Mesendoderm (in vitro differentiated cells): ENCODE data around the gene ABI1.

Experiments
- DNase-seq: peaks from one replicate; pipeline ENCODE4 v3.0.0; 2013
- H2AK5ac ChIP-seq: 2 replicates; pipeline ENCODE4 v1.6.1; 2013; ENCODE audit warnings: low read length, inconsistent platforms
- H2BK120ac ChIP-seq: 2 replicates; pipeline ENCODE4 v1.6.1; 2013; ENCODE audit warnings: low read depth, mild to moderate bottlenecking, low read length, moderate library complexity, mixed read lengths
- H2BK15ac ChIP-seq: replicated peaks from 2 replicates; pipeline ENCODE4 v1.6.1; 2013; ENCODE audit warnings: low read depth, mild to moderate bottlenecking, moderate library complexity
- H2BK5ac ChIP-seq: 2 replicates; pipeline ENCODE4 v1.6.1; 2013; ENCODE audit warnings: low read length, inconsistent platforms
- H3K18ac ChIP-seq: 2 replicates; pipeline ENCODE4 v1.6.1; 2013; ENCODE audit warnings: mild to moderate bottlenecking, low read length, mixed read lengths
- H3K23ac ChIP-seq: one replicate; pipeline ENCODE4 v1.6.1; 2013; ENCODE audit warnings: low read length
- H3K27ac ChIP-seq: 2 replicates; pipeline ENCODE4 v1.5.1; 2013; ENCODE audit warnings: low read depth, mild to moderate bottlenecking, inconsistent platforms, low read length, moderate library complexity
- H3K27me3 ChIP-seq: 2 replicates; pipeline ENCODE4 v1.6.1; 2013; ENCODE audit warnings: low read length, control low read depth, mild to moderate bottlenecking, inconsistent platforms; ENCODE audit not compliant: insufficient read depth, poor library complexity
- H3K36me3 ChIP-seq: 2 replicates; pipeline ENCODE4 v1.6.1; 2013; ENCODE audit warnings: low read length, inconsistent platforms; ENCODE audit not compliant: control insufficient read depth, insufficient read depth
- H3K4ac ChIP-seq: one replicate; pipeline ENCODE4 v1.6.1; 2013; ENCODE audit warnings: low read depth, mild to moderate bottlenecking, low read length, moderate library complexity
- H3K4me1 ChIP-seq: 2 replicates; pipeline ENCODE4 v1.6.1; 2013; ENCODE audit warnings: low read depth, low read length, inconsistent platforms; ENCODE audit not compliant: control insufficient read depth
- H3K4me2 ChIP-seq: 2 replicates; pipeline ENCODE4 v1.6.1; 2013; ENCODE audit warnings: low read length
- H3K4me3 ChIP-seq: 2 replicates; pipeline ENCODE4 v1.5.1; 2013; ENCODE audit warnings: mild to moderate bottlenecking, low read length
- H3K56ac ChIP-seq: one replicate; pipeline ENCODE4 v1.6.1; 2013; ENCODE audit warnings: low read length
- H3K79me1 ChIP-seq: 2 replicates; pipeline ENCODE4 v1.6.1; 2013; ENCODE audit warnings: low read length, inconsistent platforms
- H3K79me2 ChIP-seq: 2 replicates; pipeline ENCODE4 v1.6.1; 2013; ENCODE audit warnings: mild to moderate bottlenecking, low read length; ENCODE audit not compliant: control insufficient read depth, insufficient read depth
- H3K9ac ChIP-seq: 2 replicates; pipeline ENCODE4 v1.6.1; 2013; ENCODE audit warnings: low read length, inconsistent platforms
- H4K5ac ChIP-seq: one replicate; pipeline ENCODE4 v1.6.1; 2013; ENCODE audit warnings: low read length
- H4K8ac ChIP-seq: one replicate; pipeline ENCODE4 v1.6.1; 2013; ENCODE audit warnings: low read depth, mild to moderate bottlenecking, control low read depth, low read length, moderate library complexity
- WGBS: extraction: QIAGEN DNeasy Blood & Tissue Kit; methylation state at CpG from one replicate; pipeline ENCODE4 v1.1.7; 2013; ENCODE audit warnings: low lambda C conversion rate, missing lambda C conversion rate; ENCODE audit not compliant: insufficient coverage; ENCODE audit errors: extremely low coverage; 5-methylcytosine and 5-hydroxymethylcytosine counted together

Gene ABI1

GRCh38 chr10:26700884-26701630 is 159.7 kb downstream of the ABI1 start:
- no peak overlapping the region for H3K18ac ChIP-seq
- no peaks in the 10 kb centered on the region for H3K4me1 ChIP-seq
- no peak overlapping the region for H3K23ac ChIP-seq
- H3K79me1 ChIP-seq = peaks cover 8% of the 10 kb centered on the region
- no peak overlapping the region for H3K4me2 ChIP-seq
- peaks cover 42% of the 10 kb centered on the region for H3K79me2 ChIP-seq
- H2BK15ac ChIP-seq = no peak overlapping the region
- H2BK5ac ChIP-seq = no peak overlapping the region
- no peak overlapping the region for H4K5ac ChIP-seq
- H2AK5ac ChIP-seq = no peak overlapping the region
- no peaks in the 10 kb centered on the region for H3K36me3 ChIP-seq
- no peak overlapping the region for H3K56ac ChIP-seq
- H3K27ac ChIP-seq = no peak overlapping the region
- H3K4me3 ChIP-seq = no peak overlapping the region
- no peak overlapping the region for H2BK120ac ChIP-seq
- no CpG with 5 or more reads among the region's 4 CpGs for WGBS
- no peak for DNase-seq
- no peak overlapping the region for H3K9ac ChIP-seq
- no peak overlapping the region for H3K4ac ChIP-seq
- H3K27me3 ChIP-seq = no peaks in the 10 kb centered on the region
- no peak overlapping the region for H4K8ac ChIP-seq

- Histone ChIP-seq H4K8ac (no peak overlapping the region), H3K4me1 (no peaks in the 10 kb centered on the region), H3K4me3 (no peak overlapping the region), H3K4ac (no peak overlapping the region), H3K23ac (no peak overlapping the region), H2BK5ac (no peak overlapping the region), H3K4me2 (no peak overlapping the region), H3K9ac (no peak overlapping the region), H3K36me3 (no peaks in the 10 kb centered on the region), H3K56ac (no peak overlapping the region), H3K79me1 (peaks cover 8% of the 10 kb centered on the region), H3K27me3 (no peaks in the 10 kb centered on the region), H4K5ac (no peak overlapping the region), H3K27ac (no peak overlapping the region), H2BK120ac (no peak overlapping the region), H3K18ac (no peak overlapping the region), H2BK15ac (no peak overlapping the region), H2AK5ac (no peak overlapping the region), H3K79me2 (peaks cover 42% of the 10 kb centered on the region)
- no CpG with 5 or more reads among the region's 7 CpGs for WGBS
- no peak for DNase-seq
Observed at GRCh38 chr10:26699631-26700030, 161.1 kb downstream of the ABI1 start.

GRCh38 chr10:26698909-26699308 is 161.8 kb downstream of the ABI1 start:
- Histone ChIP-seq H3K23ac (no peak overlapping the region), H3K4me3 (no peak overlapping the region), H3K27me3 (no peaks in the 10 kb centered on the region), H3K27ac (no peak overlapping the region), H4K8ac (no peak overlapping the region), H2BK120ac (no peak overlapping the region), H2BK5ac (no peak overlapping the region), H3K4me2 (no peak overlapping the region), H3K4ac (no peak overlapping the region), H3K79me1 (peaks cover 8% of the 10 kb centered on the region), H2BK15ac (no peak overlapping the region), H3K9ac (no peak overlapping the region), H4K5ac (no peak overlapping the region), H2AK5ac (no peak overlapping the region), H3K56ac (no peak overlapping the region), H3K18ac (no peak overlapping the region), H3K4me1 (no peaks in the 10 kb centered on the region), H3K36me3 (no peaks in the 10 kb centered on the region), H3K79me2 (peaks cover 42% of the 10 kb centered on the region)
- DNase-seq = no peak
- WGBS = no CpG with 5 or more reads among the region's 2 CpGs

GRCh38 chr10:26697922-26698608 is 162.7 kb downstream of the ABI1 start:
- peak; percentile 17 for DNase-seq
- Histone ChIP-seq H3K79me2 (peaks cover 42% of the 10 kb centered on the region), H3K27me3 (no peaks in the 10 kb centered on the region), H3K4me2 (peak overlapping the region; percentile 72), H2BK5ac (no peak overlapping the region), H3K79me1 (peaks cover 8% of the 10 kb centered on the region), H2BK120ac (no peak overlapping the region), H3K36me3 (no peaks in the 10 kb centered on the region), H4K5ac (no peak overlapping the region), H3K18ac (no peak overlapping the region), H3K4ac (no peak overlapping the region), H3K9ac (peak overlapping the region; percentile 82), H3K4me1 (no peaks in the 10 kb centered on the region), H3K23ac (no peak overlapping the region), H2BK15ac (no peak overlapping the region), H2AK5ac (no peak overlapping the region), H3K27ac (no peak overlapping the region), H4K8ac (no peak overlapping the region), H3K4me3 (peak overlapping the region; percentile 79), H3K56ac (peak overlapping the region; percentile 87)
- WGBS = no CpG with 5 or more reads among the region's 42 CpGs

GRCh38 chr10:26697163-26697921 is 163.4 kb downstream of the ABI1 start, which contains the start of gene PDSS1:
Gene PDSS1 (plus strand): TSS chr10:26697701. CDS start chr10:26697712, 11 bp downstream.
- Histone ChIP-seq H3K4me3 (peak within 1 kb of the TSS; percentile 79), H3K79me2 (peaks cover 40% of the 10 kb centered on the region), H4K5ac (peak within 1 kb of the TSS; percentile 5), H3K4ac (peak within 1 kb of the TSS; percentile 92), H3K23ac (no peak within 1 kb of the TSS), H2BK5ac (no peak within 1 kb of the TSS), H3K27ac (peak within 1 kb of the TSS; percentile 87), H3K4me2 (peak within 1 kb of the TSS; percentile 72), H3K4me1 (no peaks in the 10 kb centered on the region), H3K56ac (peak within 1 kb of the TSS; percentile 87), H3K27me3 (no peaks in the 10 kb centered on the region), H4K8ac (no peak within 1 kb of the TSS), H3K36me3 (no peaks in the 10 kb centered on the region), H2BK120ac (no peak within 1 kb of the TSS), H2BK15ac (no peak within 1 kb of the TSS), H3K9ac (peak within 1 kb of the TSS; percentile 82), H3K79me1 (peaks cover 7% of the 10 kb centered on the region), H2AK5ac (no peak within 1 kb of the TSS), H3K18ac (peak within 1 kb of the TSS; percentile 95)
- no CpG with 5 or more reads among the region's 82 CpGs for WGBS
- peak; percentile 70 for DNase-seq
